Measurements from ENCODE around the gene NEK1. TPM values are rescaled to one million over a fixed set of nuclear protein-coding genes. Genes with fewer than 3 reads are reported as not detected.

NEK1 gene
- polyA plus RNA-seq, 1 donor from 2014 or later = 17.1 TPM

DNA sequence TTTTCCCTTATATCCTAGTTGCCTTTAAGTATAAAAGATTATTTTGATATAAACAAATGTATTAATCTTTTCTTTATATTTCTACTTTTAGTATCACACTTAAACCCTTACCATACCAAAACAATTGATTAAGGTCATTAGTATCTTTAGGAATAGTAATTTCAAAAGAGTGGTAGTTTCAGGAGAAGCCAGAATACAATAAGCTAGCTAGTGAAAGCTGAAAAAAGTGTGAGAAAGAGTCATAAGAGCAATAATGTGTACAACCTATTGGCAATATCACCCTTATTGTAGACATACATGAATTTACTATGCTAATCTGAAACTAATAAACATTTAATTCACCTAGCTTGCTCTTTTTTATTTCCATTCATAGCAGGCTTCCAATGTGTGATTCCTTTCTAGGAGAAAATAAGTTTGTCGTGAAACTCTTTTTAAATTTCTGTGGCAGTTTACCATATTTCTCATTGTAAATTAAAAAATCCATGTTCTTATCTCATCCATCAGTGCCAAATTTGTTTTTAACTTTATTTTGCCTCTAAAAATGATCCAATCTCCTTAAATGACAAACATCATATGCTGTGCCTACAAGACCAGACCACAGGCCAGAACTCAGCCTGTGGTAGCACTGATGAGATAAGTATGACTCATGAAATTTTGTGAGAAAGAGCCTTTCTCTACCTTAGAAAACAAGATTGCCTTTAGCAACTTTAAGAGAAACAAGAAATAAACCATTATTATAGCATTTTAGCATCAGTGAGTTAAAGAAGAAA, 8.1 kb downstream of the NEK1 start:
- no peaks in the 10 kb centered on the region for H4K20me1 ChIP-seq (ENCODE audit: insufficient read depth)
- no peak overlapping the region for H3K9ac ChIP-seq (ENCODE audit: low read length)
- H3K79me2 ChIP-seq (replicated peaks; ENCODE audit: insufficient read depth, low read length) = peaks cover 5% of the 10 kb centered on the region
- no peak for TF ChIP-seq RAD21 (conservative IDR thresholded peaks at IDR 0.05)
- H3K4me2 ChIP-seq (ENCODE audit: low read length) = no peak overlapping the region
- H3F3A ChIP-seq (ENCODE audit: insufficient read depth, low read length, poor library complexity, severe bottlenecking) = no peaks in the 10 kb centered on the region
- no peaks in the 10 kb centered on the region for H3K9me2 ChIP-seq (ENCODE audit: insufficient read depth, low read length)
- H3K27me3 ChIP-seq (ENCODE audit: insufficient read depth, low read depth, low read length) = no peaks in the 10 kb centered on the region
- no peaks in the 10 kb centered on the region for H3K36me3 ChIP-seq (ENCODE audit: insufficient read depth, low read length)
- no peak overlapping the region for H3K27ac ChIP-seq (ENCODE audit: low read length)
- no peak overlapping the region for H2AFZ ChIP-seq (ENCODE audit: low read depth, low read length)
- no peaks in the 10 kb centered on the region for H3K9me3 ChIP-seq (ENCODE audit: low read length)
- H3K4me3 ChIP-seq (ENCODE audit: low read length) = no peak overlapping the region

DNA sequence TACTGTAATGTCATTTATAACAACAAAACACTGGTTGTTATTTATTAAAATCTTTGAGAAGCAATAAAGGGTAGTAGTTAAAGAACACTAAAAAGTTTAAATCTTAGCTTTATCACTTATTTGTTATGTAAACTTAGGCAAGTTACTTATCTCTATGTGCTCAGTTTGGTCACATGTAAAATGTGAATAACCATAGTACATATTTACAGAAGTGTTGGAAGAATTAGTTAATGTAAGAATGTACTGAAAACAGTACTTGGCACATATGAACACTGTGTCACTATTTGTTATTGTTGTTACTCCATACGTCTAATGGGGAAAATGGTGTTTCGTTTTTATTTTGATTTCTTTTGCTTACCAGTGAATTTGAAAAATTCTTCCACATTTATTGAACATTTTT, 9.1 kb downstream of the NEK1 start:
- Histone ChIP-seq H3K9ac (ENCODE audit: low read length) (no peak overlapping the region), H3K4me3 (ENCODE audit: low read length) (no peak overlapping the region), H3K4me2 (ENCODE audit: low read length) (no peak overlapping the region)

More for the DNA sequence above, 9.1 kb downstream of the NEK1 start:
- Histone ChIP-seq H3K27ac (ENCODE audit: low read length) (no peak overlapping the region), H3K79me2 (replicated peaks; ENCODE audit: insufficient read depth, low read length) (peaks cover 5% of the 10 kb centered on the region), H3K27me3 (ENCODE audit: insufficient read depth, low read depth, low read length) (no peaks in the 10 kb centered on the region), H2AFZ (ENCODE audit: low read depth, low read length) (no peak overlapping the region), H4K20me1 (ENCODE audit: insufficient read depth) (no peaks in the 10 kb centered on the region), H3F3A (ENCODE audit: insufficient read depth, low read length, poor library complexity, severe bottlenecking) (no peaks in the 10 kb centered on the region), H3K9me3 (ENCODE audit: low read length) (no peaks in the 10 kb centered on the region), H3K9me2 (ENCODE audit: insufficient read depth, low read length) (no peaks in the 10 kb centered on the region), H3K36me3 (ENCODE audit: insufficient read depth, low read length) (no peaks in the 10 kb centered on the region)
- no peak for TF ChIP-seq POLR2AphosphoS5 (IDR thresholded peaks at IDR 0.05)
- TF ChIP-seq EP300 (conservative IDR thresholded peaks at IDR 0.05; ENCODE audit: poor library complexity, severe bottlenecking) = no peak
- TF ChIP-seq RAD21 (conservative IDR thresholded peaks at IDR 0.05) = no peak
- no peak for TF ChIP-seq SMC3 (conservative IDR thresholded peaks at IDR 0.05; ENCODE audit: poor library complexity)
- TF ChIP-seq, protein P1, sequence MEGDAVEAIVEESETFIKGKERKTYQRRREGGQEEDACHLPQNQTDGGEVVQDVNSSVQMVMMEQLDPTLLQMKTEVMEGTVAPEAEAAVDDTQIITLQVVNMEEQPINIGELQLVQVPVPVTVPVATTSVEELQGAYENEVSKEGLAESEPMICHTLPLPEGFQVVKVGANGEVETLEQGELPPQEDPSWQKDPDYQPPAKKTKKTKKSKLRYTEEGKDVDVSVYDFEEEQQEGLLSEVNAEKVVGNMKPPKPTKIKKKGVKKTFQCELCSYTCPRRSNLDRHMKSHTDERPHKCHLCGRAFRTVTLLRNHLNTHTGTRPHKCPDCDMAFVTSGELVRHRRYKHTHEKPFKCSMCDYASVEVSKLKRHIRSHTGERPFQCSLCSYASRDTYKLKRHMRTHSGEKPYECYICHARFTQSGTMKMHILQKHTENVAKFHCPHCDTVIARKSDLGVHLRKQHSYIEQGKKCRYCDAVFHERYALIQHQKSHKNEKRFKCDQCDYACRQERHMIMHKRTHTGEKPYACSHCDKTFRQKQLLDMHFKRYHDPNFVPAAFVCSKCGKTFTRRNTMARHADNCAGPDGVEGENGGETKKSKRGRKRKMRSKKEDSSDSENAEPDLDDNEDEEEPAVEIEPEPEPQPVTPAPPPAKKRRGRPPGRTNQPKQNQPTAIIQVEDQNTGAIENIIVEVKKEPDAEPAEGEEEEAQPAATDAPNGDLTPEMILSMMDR (IDR thresholded peaks at IDR 0.05; ENCODE audit: poor library complexity, severe bottlenecking) = no peak
- TF ChIP-seq MXI1 (conservative IDR thresholded peaks at IDR 0.05; ENCODE audit: poor library complexity, severe bottlenecking) = no peak
- TF ChIP-seq TAF1 (IDR thresholded peaks at IDR 0.05; ENCODE audit: low read depth) = no peak
- no peak for TF ChIP-seq EZH2 (IDR thresholded peaks at IDR 0.05; ENCODE audit: borderline replicate concordance, insufficient read depth, low read length, poor library complexity, severe bottlenecking)
- TF ChIP-seq, protein P2, sequence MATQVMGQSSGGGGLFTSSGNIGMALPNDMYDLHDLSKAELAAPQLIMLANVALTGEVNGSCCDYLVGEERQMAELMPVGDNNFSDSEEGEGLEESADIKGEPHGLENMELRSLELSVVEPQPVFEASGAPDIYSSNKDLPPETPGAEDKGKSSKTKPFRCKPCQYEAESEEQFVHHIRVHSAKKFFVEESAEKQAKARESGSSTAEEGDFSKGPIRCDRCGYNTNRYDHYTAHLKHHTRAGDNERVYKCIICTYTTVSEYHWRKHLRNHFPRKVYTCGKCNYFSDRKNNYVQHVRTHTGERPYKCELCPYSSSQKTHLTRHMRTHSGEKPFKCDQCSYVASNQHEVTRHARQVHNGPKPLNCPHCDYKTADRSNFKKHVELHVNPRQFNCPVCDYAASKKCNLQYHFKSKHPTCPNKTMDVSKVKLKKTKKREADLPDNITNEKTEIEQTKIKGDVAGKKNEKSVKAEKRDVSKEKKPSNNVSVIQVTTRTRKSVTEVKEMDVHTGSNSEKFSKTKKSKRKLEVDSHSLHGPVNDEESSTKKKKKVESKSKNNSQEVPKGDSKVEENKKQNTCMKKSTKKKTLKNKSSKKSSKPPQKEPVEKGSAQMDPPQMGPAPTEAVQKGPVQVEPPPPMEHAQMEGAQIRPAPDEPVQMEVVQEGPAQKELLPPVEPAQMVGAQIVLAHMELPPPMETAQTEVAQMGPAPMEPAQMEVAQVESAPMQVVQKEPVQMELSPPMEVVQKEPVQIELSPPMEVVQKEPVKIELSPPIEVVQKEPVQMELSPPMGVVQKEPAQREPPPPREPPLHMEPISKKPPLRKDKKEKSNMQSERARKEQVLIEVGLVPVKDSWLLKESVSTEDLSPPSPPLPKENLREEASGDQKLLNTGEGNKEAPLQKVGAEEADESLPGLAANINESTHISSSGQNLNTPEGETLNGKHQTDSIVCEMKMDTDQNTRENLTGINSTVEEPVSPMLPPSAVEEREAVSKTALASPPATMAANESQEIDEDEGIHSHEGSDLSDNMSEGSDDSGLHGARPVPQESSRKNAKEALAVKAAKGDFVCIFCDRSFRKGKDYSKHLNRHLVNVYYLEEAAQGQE (IDR thresholded peaks at IDR 0.05; ENCODE audit: borderline replicate concordance) = no peak
